HCT116 (cell line): ENCODE measurements around the gene RNF11. TPM values are rescaled to one million over a fixed set of nuclear protein-coding genes. Genes with fewer than 3 reads are reported as not detected.
A peak's percentile ranks its signal among the peaks of the same experiment; 100 is the strongest.

Experiments used
- ATAC-seq: fragments of 200-7000 bp; cut with Tn5 transposase; 2 replicates; pipeline ENCODE4 v1.9.1; 2020; ENCODE audit warnings: mild to moderate bottlenecking, moderate library complexity
- BruUV-seq: library from RNA; stranded (reverse); fragments of 400-500 nt; replicated peaks from 2 replicates; lab custom pipeline; 2021; lab: Mats Ljungman, UMichigan
- CTCF ChIA-PET: fragments of 300-600 bp; sonication (Branson Sonifier 250); formaldehyde crosslinking; loops from one replicate; lab custom pipeline; 2021; ENCODE audit warnings: antibody characterized with exemption; lab: Charles Lee
- POLR2A ChIA-PET: fragments of 300-600, 350-600 bp; sonication (Branson Sonifier 250); formaldehyde crosslinking; loops from one replicate; lab custom pipeline; 2021; ENCODE audit warnings: antibody characterized with exemption; lab: Charles Lee
- RAD21 ChIA-PET, 2 experiments: fragments of 300-600 bp; sonication (Branson Sonifier 250); formaldehyde crosslinking; loops; one replicate each; lab custom pipeline; 2023; ENCODE audit warnings: low total read pairs in 2 of 2; ENCODE audit not compliant: uncharacterized antibody in 2 of 2, unreplicated experiment in 2 of 2, low non-redundant PET in 1 of 2; lab: Charles Lee
- DNase-seq: peaks from one replicate; pipeline ENCODE4 v3.0.0-alpha.2; 2010; ENCODE audit warnings: low read depth, low spot score
- H2AFZ ChIP-seq: fragments of 200-600 bp; shearing (Covaris generic), sonication (generic); 2 replicates; pipeline ENCODE4 v1.6.1; 2017; ENCODE audit warnings: low read depth, mixed run types, mixed read lengths, antibody characterized with exemption, low read length; ENCODE audit not compliant: poor library complexity, severe bottlenecking
- H3K27ac ChIP-seq: 2 replicates; pipeline ENCODE4 v1.5.1; 2012; ENCODE audit warnings: low read depth, low read length
- H3K27me3 ChIP-seq: fragments of 200-600 bp; sonication (generic); 2 replicates; pipeline ENCODE4 v1.6.1; 2016; ENCODE audit warnings: mixed run types, low read length, mixed read lengths; ENCODE audit not compliant: insufficient read depth
- H3K36me3 ChIP-seq, 2 experiments: fragments of 200-500 bp in 1 of 2; fragments of 200-600 bp in 1 of 2; sonication (Bioruptor generic) in 1 of 2; sonication (generic) in 1 of 2; 2 replicates each; pipeline versions ENCODE4 v1.5.1 to v1.6.1; 2014 to 2016; ENCODE audit warnings: low read length in 2 of 2, inconsistent platforms in 1 of 2, mixed read lengths in 1 of 2, mixed run types in 1 of 2; ENCODE audit not compliant: insufficient read depth in 2 of 2, control insufficient read depth in 1 of 2
- H3K4me1 ChIP-seq, 2 experiments: fragments of 200-600 bp in 1 of 2; sonication (generic) in 1 of 2; 2 replicates each; pipeline versions ENCODE4 v1.5.1 to v1.6.1; 2012 to 2017; ENCODE audit warnings: low read length in 2 of 2, inconsistent platforms in 1 of 2, mild to moderate bottlenecking in 1 of 2, mixed read lengths in 1 of 2, mixed run types in 1 of 2, moderate library complexity in 1 of 2; ENCODE audit not compliant: insufficient read depth in 2 of 2, control insufficient read depth in 1 of 2
- H3K4me2 ChIP-seq: fragments of 200-600 bp; sonication (generic); 2 replicates; pipeline ENCODE4 v1.6.1; 2017; ENCODE audit warnings: mixed run types, low read length, mixed read lengths
- H3K4me3 ChIP-seq, 2 experiments: fragments of 200-600 bp in 1 of 2; sonication (generic) in 1 of 2; replicated peaks in 1 of 2; 2 replicates each; pipeline ENCODE4 v1.5.1; 2011 to 2016; ENCODE audit warnings: low read length in 2 of 2, control low read depth in 1 of 2, low read depth in 1 of 2, mild to moderate bottlenecking in 1 of 2, mixed read lengths in 1 of 2, mixed run types in 1 of 2
- H3K79me2 ChIP-seq: fragments of 200-600 bp; sonication (generic); 2 replicates; pipeline ENCODE4 v1.6.1; 2017; ENCODE audit warnings: mild to moderate bottlenecking, mixed run types, low read length, moderate library complexity, mixed read lengths; ENCODE audit not compliant: insufficient read depth
- H3K9ac ChIP-seq: fragments of 200-600 bp; sonication (generic); 2 replicates; pipeline ENCODE4 v1.6.1; 2016; ENCODE audit warnings: low read length, mixed read lengths
- H3K9me2 ChIP-seq: fragments of 200-600 bp; sonication (generic), shearing (Covaris generic); 2 replicates; pipeline ENCODE4 v1.6.1; 2017; ENCODE audit warnings: mixed run types, mild to moderate bottlenecking, moderate library complexity; ENCODE audit not compliant: insufficient read depth
- H3K9me3 ChIP-seq, 2 experiments: fragments of 200-500 bp in 1 of 2; fragments of 200-600 bp in 1 of 2; sonication (Bioruptor generic) in 1 of 2; sonication (generic) in 1 of 2; 2 replicates each; pipeline ENCODE4 v1.6.1; 2014 to 2017; ENCODE audit warnings: low read length in 2 of 2, mixed read lengths in 2 of 2, inconsistent platforms in 1 of 2, low read depth in 1 of 2, mild to moderate bottlenecking in 1 of 2, mixed run types in 1 of 2, moderate library complexity in 1 of 2; ENCODE audit not compliant: control insufficient read depth in 1 of 2, insufficient read depth in 1 of 2
- H4K20me1 ChIP-seq: fragments of 200-600 bp; sonication (generic), shearing (Covaris generic); 2 replicates; pipeline ENCODE4 v1.6.1; 2017; ENCODE audit warnings: mixed run types, mild to moderate bottlenecking, moderate library complexity; ENCODE audit not compliant: insufficient read depth
- EGR1 ChIP-seq: IDR thresholded peaks from 2 replicates; pipeline ENCODE4 v1.6.1; 2012; ENCODE audit warnings: low read depth
- EZH2phosphoT487 ChIP-seq: fragments of 200-600 bp; IDR thresholded peaks from 2 replicates; pipeline ENCODE4 v1.6.1; 2018; ENCODE audit warnings: antibody characterized with exemption, borderline replicate concordance
- MAX ChIP-seq: IDR thresholded peaks from 2 replicates; pipeline ENCODE4 v1.6.1; 2012
- POLR2AphosphoS5 ChIP-seq: IDR thresholded peaks from 2 replicates; pipeline ENCODE4 v1.6.1; 2011; ENCODE audit warnings: mild to moderate bottlenecking, low read depth, low read length, moderate library complexity
- RAD21 ChIP-seq: IDR thresholded peaks from 2 replicates; pipeline ENCODE4 v1.6.1; 2012; ENCODE audit warnings: low read depth, mild to moderate bottlenecking
- SRF ChIP-seq: IDR thresholded peaks from 2 replicates; pipeline ENCODE4 v1.6.1; 2012; ENCODE audit warnings: low read depth
- ZBTB33 ChIP-seq: IDR thresholded peaks from 2 replicates; pipeline ENCODE4 v1.6.1; 2011; ENCODE audit warnings: mild to moderate bottlenecking, low read length, moderate library complexity; ENCODE audit not compliant: insufficient replicate concordance; ENCODE audit errors: extremely low read depth
- ZFX ChIP-seq: fragments of 450-650 bp; IDR thresholded peaks from 2 replicates; pipeline ENCODE4 v1.6.1; 2017
- intact Hi-C: fragments of 100-400 bp; cut with micrococcal nuclease; formaldehyde crosslinking; loops from 2 replicates; pipeline ENCODE4 v1.10.0; 2022
- total RNA-seq: library from RNA; stranded (reverse); gene quantifications from one replicate; pipeline ENCODE4 v1.2.1, GENCODE V29; 2021; ENCODE audit not compliant: unreplicated experiment
- TF ChIP-seq, protein P1 (sequence below), 3 experiments: fragments of 200-600 bp in 1 of 3; sonication (generic) in 1 of 3; IDR thresholded peaks in 2 of 3; conservative IDR thresholded peaks in 1 of 3; 2 replicates each; pipeline ENCODE4 v1.5.1; 2012 to 2017; ENCODE audit warnings: low read depth in 2 of 3, low read length in 2 of 3, antibody characterized with exemption in 1 of 3, borderline replicate concordance in 1 of 3, control low read depth in 1 of 3, mild to moderate bottlenecking in 1 of 3, mixed read lengths in 1 of 3, mixed run types in 1 of 3, moderate library complexity in 1 of 3; ENCODE audit not compliant: insufficient read depth in 1 of 3
- TF ChIP-seq, protein P2 (sequence below): IDR thresholded peaks from 2 replicates; pipeline ENCODE4 v1.6.1; 2012; ENCODE audit warnings: low read depth

The RNF11 gene
- total RNA-seq, 1 experiment from 2014 or later, result 60.9 TPM

DNA sequence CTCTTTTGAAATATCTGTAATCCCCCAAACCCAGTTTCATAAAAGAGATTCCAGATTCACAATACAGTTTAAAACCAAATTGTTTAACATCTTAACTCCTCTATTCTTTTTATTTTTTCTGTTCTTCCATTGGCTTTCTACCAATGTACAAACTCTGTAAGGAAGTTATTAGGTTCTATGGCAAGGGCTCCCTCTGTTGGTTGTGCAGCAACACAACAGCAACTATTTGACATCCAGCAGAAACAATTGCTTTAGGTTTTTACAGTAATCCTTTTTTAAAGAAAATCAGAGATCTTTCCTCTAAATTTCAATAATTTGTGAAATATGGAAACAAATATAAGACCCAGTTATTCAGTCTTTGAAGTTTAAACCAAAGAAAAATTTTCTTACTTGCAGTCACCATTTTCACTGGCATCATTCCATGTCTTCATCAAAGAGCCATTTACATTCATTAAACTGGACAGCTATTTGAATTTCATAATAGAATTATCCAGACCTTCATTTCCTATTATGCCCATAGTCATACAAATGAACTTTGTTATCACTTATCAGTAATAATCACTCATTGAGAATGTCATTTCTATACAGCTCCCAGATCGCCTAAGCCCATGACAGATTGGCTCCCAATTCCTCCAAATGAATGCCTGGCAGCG lies 46.5 kb upstream of the RNF11 start:
- RAD21 ChIA-PET, result interaction anchor here (0.7 to 1.4 kb wide), 4 partner anchors 101 to 414 kb away, joined by 3 to 4 read pairs (median 4); no protein-coding TSS in a partner anchor
- Histone ChIP-seq H3K4me2 (no peak overlapping the region), H3K27ac (no peak overlapping the region), H3K4me3 (no peak overlapping the region), H3K27me3 (no peaks in the 10 kb centered on the region), H3K9me2 (no peaks in the 10 kb centered on the region), H2AFZ (peak overlapping the region; percentile 58), H3K4me1 (no peaks in the 10 kb centered on the region), H4K20me1 (no peaks in the 10 kb centered on the region), H3K79me2 (no peaks in the 10 kb centered on the region), H3K36me3 (no peaks in the 10 kb centered on the region), H3K9ac (no peak overlapping the region), H3K9me3 (no peaks in the 10 kb centered on the region)
- ATAC-seq (peak; percentile 74), DNase-seq (peak; percentile 61)
- POLR2A ChIA-PET, result no interaction called here
- intact Hi-C loops, result loop anchor here (1.0 to 5.0 kb wide), 6 partner anchors 101 to 821 kb away; no protein-coding TSS in a partner anchor
- CTCF ChIA-PET, result interaction anchor here (0.8 to 4.8 kb wide), 14 partner anchors 8 to 822 kb away, joined by 3 to 36 read pairs (median 3); no protein-coding TSS in a partner anchor
- TF ChIP-seq, protein P1, sequence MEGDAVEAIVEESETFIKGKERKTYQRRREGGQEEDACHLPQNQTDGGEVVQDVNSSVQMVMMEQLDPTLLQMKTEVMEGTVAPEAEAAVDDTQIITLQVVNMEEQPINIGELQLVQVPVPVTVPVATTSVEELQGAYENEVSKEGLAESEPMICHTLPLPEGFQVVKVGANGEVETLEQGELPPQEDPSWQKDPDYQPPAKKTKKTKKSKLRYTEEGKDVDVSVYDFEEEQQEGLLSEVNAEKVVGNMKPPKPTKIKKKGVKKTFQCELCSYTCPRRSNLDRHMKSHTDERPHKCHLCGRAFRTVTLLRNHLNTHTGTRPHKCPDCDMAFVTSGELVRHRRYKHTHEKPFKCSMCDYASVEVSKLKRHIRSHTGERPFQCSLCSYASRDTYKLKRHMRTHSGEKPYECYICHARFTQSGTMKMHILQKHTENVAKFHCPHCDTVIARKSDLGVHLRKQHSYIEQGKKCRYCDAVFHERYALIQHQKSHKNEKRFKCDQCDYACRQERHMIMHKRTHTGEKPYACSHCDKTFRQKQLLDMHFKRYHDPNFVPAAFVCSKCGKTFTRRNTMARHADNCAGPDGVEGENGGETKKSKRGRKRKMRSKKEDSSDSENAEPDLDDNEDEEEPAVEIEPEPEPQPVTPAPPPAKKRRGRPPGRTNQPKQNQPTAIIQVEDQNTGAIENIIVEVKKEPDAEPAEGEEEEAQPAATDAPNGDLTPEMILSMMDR (IDR thresholded peaks at IDR 0.05 in 2 of 3, conservative IDR thresholded peaks at IDR 0.05 in 1 of 3; ENCODE audit: borderline replicate concordance in 1 of 3, insufficient read depth in 1 of 3, low read depth in 2 of 3, low read length in 2 of 3), result peak; percentile 84 to 97 (median 91)
- TF ChIP-seq EGR1 (no peak), RAD21 (peak; percentile 89)
- BruUV-seq, result no TSS peak

GRCh38 chr1:51190961-51191360 lies 45.1 kb upstream of the RNF11 start:
- Histone ChIP-seq H3K36me3 (no peaks in the 10 kb centered on the region), H3K79me2 (no peaks in the 10 kb centered on the region), H3K9ac (no peak overlapping the region), H3K9me3 (no peaks in the 10 kb centered on the region), H3K4me1 (no peaks in the 10 kb centered on the region), H3K4me3 (no peak overlapping the region), H3K9me2 (no peaks in the 10 kb centered on the region), H4K20me1 (no peaks in the 10 kb centered on the region), H3K27me3 (no peaks in the 10 kb centered on the region), H3K4me2 (no peak overlapping the region), H3K27ac (no peak overlapping the region), H2AFZ (no peak overlapping the region)
- ChIA-PET RAD21 (no interaction called here), POLR2A (no interaction called here), CTCF (interaction anchor here (1.1 to 4.8 kb wide), 8 partner anchors 11 to 440 kb away, joined by 3 to 36 read pairs (median 7); no protein-coding TSS in a partner anchor)
- intact Hi-C loops, result no loop called here
- ATAC-seq (no peak), DNase-seq (no peak)
- BruUV-seq, result no TSS peak
- TF ChIP-seq POLR2AphosphoS5 (no peak), MAX (no peak), EZH2phosphoT487 (no peak), SRF (no peak), ZBTB33 (no peak), ZFX (no peak)
- TF ChIP-seq, protein P2, sequence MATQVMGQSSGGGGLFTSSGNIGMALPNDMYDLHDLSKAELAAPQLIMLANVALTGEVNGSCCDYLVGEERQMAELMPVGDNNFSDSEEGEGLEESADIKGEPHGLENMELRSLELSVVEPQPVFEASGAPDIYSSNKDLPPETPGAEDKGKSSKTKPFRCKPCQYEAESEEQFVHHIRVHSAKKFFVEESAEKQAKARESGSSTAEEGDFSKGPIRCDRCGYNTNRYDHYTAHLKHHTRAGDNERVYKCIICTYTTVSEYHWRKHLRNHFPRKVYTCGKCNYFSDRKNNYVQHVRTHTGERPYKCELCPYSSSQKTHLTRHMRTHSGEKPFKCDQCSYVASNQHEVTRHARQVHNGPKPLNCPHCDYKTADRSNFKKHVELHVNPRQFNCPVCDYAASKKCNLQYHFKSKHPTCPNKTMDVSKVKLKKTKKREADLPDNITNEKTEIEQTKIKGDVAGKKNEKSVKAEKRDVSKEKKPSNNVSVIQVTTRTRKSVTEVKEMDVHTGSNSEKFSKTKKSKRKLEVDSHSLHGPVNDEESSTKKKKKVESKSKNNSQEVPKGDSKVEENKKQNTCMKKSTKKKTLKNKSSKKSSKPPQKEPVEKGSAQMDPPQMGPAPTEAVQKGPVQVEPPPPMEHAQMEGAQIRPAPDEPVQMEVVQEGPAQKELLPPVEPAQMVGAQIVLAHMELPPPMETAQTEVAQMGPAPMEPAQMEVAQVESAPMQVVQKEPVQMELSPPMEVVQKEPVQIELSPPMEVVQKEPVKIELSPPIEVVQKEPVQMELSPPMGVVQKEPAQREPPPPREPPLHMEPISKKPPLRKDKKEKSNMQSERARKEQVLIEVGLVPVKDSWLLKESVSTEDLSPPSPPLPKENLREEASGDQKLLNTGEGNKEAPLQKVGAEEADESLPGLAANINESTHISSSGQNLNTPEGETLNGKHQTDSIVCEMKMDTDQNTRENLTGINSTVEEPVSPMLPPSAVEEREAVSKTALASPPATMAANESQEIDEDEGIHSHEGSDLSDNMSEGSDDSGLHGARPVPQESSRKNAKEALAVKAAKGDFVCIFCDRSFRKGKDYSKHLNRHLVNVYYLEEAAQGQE, result no peak
